Esophagus squamous epithelium (tissue), 5 donors: ENCODE measurements around the gene AP1S1. TPM values are rescaled to one million over a fixed set of nuclear protein-coding genes. Genes with fewer than 3 reads are reported as not detected.
A peak's percentile ranks its signal among the peaks of the same experiment; 100 is the strongest.

Experiments
- DNase-seq: peaks from one replicate; lab custom pipeline; 2025; lab: John Stamatoyannopoulos, UW
- H3K27ac ChIP-seq, 4 donors: fragments of 200-600 bp; sonication (generic); one replicate each; pipeline ENCODE4 v1.5.1; 2016 to 2019; ENCODE audit warnings: mild to moderate bottlenecking in 1 of 4
- H3K27me3 ChIP-seq, 4 donors: fragments of 200-600 bp; sonication (generic); 1 replicate in 3 of 4; 2 replicates in 1 of 4; pipeline versions ENCODE4 v1.5.1 to v1.6.0; 2017 to 2021; ENCODE audit warnings: antibody characterized with exemption in 1 of 4
- H3K36me3 ChIP-seq, 3 donors: fragments of 200-600 bp; sonication (generic); one replicate each; pipeline ENCODE4 v1.5.1; 2016 to 2019
- H3K4me1 ChIP-seq, 3 donors: fragments of 200-600 bp; sonication (generic); one replicate each; pipeline ENCODE4 v1.5.1; 2017 to 2019
- H3K4me3 ChIP-seq, 4 donors: fragments of 200-600 bp; sonication (generic); 1 replicate in 3 of 4; 2 replicates in 1 of 4; pipeline ENCODE4 v1.5.1; 2016 to 2019; ENCODE audit warnings: mild to moderate bottlenecking in 2 of 4, moderate library complexity in 1 of 4
- H3K9me3 ChIP-seq, 3 donors: fragments of 200-600 bp; sonication (generic); one replicate each; pipeline ENCODE4 v1.5.1; 2016 to 2019
- CTCF ChIP-seq, 6 experiments: fragments of 450-650 bp in 4 of 6; fragments of 200-600 bp in 2 of 6; sonication (generic) in 2 of 6; IDR thresholded peaks; one replicate each; pipeline ENCODE4 v1.5.1; 2016 to 2019; ENCODE audit warnings: antibody characterized with exemption in 6 of 6, mild to moderate bottlenecking in 4 of 6, moderate library complexity in 4 of 6
- POLR2A ChIP-seq, 4 donors: fragments of 450-650 bp; IDR thresholded peaks; one replicate each; pipeline ENCODE4 v1.6.1; 2017; ENCODE audit warnings: antibody characterized with exemption in 4 of 4, mild to moderate bottlenecking in 4 of 4, moderate library complexity in 3 of 4
- WGBS, 2 donors: methylation state at CpG; one replicate each; pipeline ENCODE4 v1.1.5; 2018; 5-methylcytosine and 5-hydroxymethylcytosine counted together
- intact Hi-C: fragments of 100-400 bp; cut with DNase I; formaldehyde crosslinking; loops from one replicate; pipeline ENCODE4 v1.15.0; 2022
- total RNA-seq, 4 donors: library from RNA; depleted of rRNA; stranded (reverse); fragments of >200 nt; gene quantifications; one replicate each; pipeline ENCODE4 v1.1.0, GENCODE V29; 2016
- donor health status: DM: yes; HTN: yes; CAD: no.

The AP1S1 gene
- total RNA-seq, 4 donors from 2014 or later, result 42.7 to 144 (median 64.3) TPM

- intact Hi-C loops, result no loop called here
- 0 to 7% methylated on average over 1 to 3 of the region's 27 CpGs for WGBS, 2 donors
- DNase-seq, result no peak
- H3K36me3 ChIP-seq, result no peaks in the 10 kb centered on the region
- TF ChIP-seq CTCF (IDR thresholded peaks at IDR 0.05) (no peak), POLR2A (IDR thresholded peaks at IDR 0.05) (no peak)
- H3K27ac ChIP-seq, result no peak overlapping the region
- peak overlapping the region in 1 of 4 donors; percentile 6 for H3K4me3 ChIP-seq
- no peaks in the 10 kb centered on the region for H3K9me3 ChIP-seq
- peaks cover 0 to 100% (median 45%) of the 10 kb centered on the region in 4 donors for H3K27me3 ChIP-seq
- peaks cover 9 to 17% (median 9%) of the 10 kb centered on the region in 3 donors for H3K4me1 ChIP-seq
Measured at GRCh38 chr7:101179713-101180112, 25.4 kb downstream of the AP1S1 start.

- 5 to 12% methylated on average over 4 to 6 of the region's 56 CpGs for WGBS, 2 donors
- Histone ChIP-seq H3K27ac (no peak within 1 kb of the TSS), H3K4me3 (peak within 1 kb of the TSS in 1 of 4 donors; percentile 6), H3K27me3 (peaks cover 0 to 98% (median 41%) of the 10 kb centered on the region in 4 donors), H3K9me3 (no peaks in the 10 kb centered on the region), H3K36me3 (no peaks in the 10 kb centered on the region), H3K4me1 (peaks cover 9 to 17% (median 9%) of the 10 kb centered on the region in 3 donors)
- intact Hi-C loops, result no loop called here
- DNase-seq, result no peak
- TF ChIP-seq CTCF (IDR thresholded peaks at IDR 0.05) (no peak), POLR2A (IDR thresholded peaks at IDR 0.05) (no peak)
Measured at GRCh38 chr7:101180130-101180755, 26.0 kb downstream of the AP1S1 start, which contains the start of gene NAT16. NAT16 (minus strand) TSS chr7:101180293; CDS start chr7:101174807, 5,486 bp downstream.

- no peaks in the 10 kb centered on the region for H3K36me3 ChIP-seq
- DNase-seq, result no peak
- 41 to 56% methylated on average over 5 of the region's 5 CpGs for WGBS, 2 donors
- TF ChIP-seq CTCF (IDR thresholded peaks at IDR 0.05) (no peak), POLR2A (IDR thresholded peaks at IDR 0.05) (no peak)
- H3K4me3 ChIP-seq, result no peak overlapping the region
- H3K27me3 ChIP-seq, result peaks cover 0 to 68% (median 11%) of the 10 kb centered on the region in 4 donors
- peaks cover 0 to under 1% (median 0%) of the 10 kb centered on the region in 3 donors for H3K4me1 ChIP-seq
- no peak overlapping the region for H3K27ac ChIP-seq
- intact Hi-C loops, result no loop called here
- no peaks in the 10 kb centered on the region for H3K9me3 ChIP-seq
Measured at GRCh38 chr7:101185258-101185839, 31.1 kb downstream of the AP1S1 start.

- Histone ChIP-seq H3K4me1 (no peaks in the 10 kb centered on the region), H3K9me3 (no peaks in the 10 kb centered on the region), H3K27ac (no peak overlapping the region), H3K27me3 (peaks cover 0 to 59% (median 2%) of the 10 kb centered on the region in 4 donors), H3K4me3 (no peak overlapping the region), H3K36me3 (no peaks in the 10 kb centered on the region)
- TF ChIP-seq CTCF (IDR thresholded peaks at IDR 0.05) (no peak), POLR2A (IDR thresholded peaks at IDR 0.05) (no peak)
- WGBS, 2 donors, result 48 to 57% methylated on average over 6 of the region's 6 CpGs
- intact Hi-C loops, result no loop called here
- DNase-seq, result no peak
Measured at GRCh38 chr7:101186194-101186593, 31.9 kb downstream of the AP1S1 start.

- no peaks in the 10 kb centered on the region for H3K36me3 ChIP-seq
- WGBS, 2 donors, result 67 to 70% methylated on average over 2 to 4 of the region's 4 CpGs
- H3K27me3 ChIP-seq, result peaks cover 0 to 52% (median 2%) of the 10 kb centered on the region in 4 donors
- DNase-seq, result no peak
- intact Hi-C loops, result no loop called here
- H3K4me1 ChIP-seq, result no peaks in the 10 kb centered on the region
- H3K9me3 ChIP-seq, result no peaks in the 10 kb centered on the region
- TF ChIP-seq CTCF (IDR thresholded peaks at IDR 0.05) (no peak), POLR2A (IDR thresholded peaks at IDR 0.05) (no peak)
- H3K27ac ChIP-seq, result no peak overlapping the region
- no peak overlapping the region for H3K4me3 ChIP-seq
Measured at GRCh38 chr7:101186844-101187428, 32.7 kb downstream of the AP1S1 start.
